Keratinocyte (primary cell): Measurements from ENCODE around the gene GKN1. TPM values are rescaled to one million over a fixed set of nuclear protein-coding genes. Genes with fewer than 3 reads are reported as not detected.

ENCODE experiments used
- DNase-seq: peaks from one replicate; pipeline ENCODE4 v3.0.0-alpha.2; 2011; ENCODE audit warnings: low read depth, missing footprints, low spot score
- FAIRE-seq: peaks from 2 replicates; lab custom pipeline; 2011; peaks lifted over from hg19 to GRCh38; lab: Jason Lieb, UNC
- H2AFZ ChIP-seq: 2 replicates; pipeline ENCODE4 v1.6.0; 2012; ENCODE audit warnings: low read length, control low read depth, inconsistent platforms; ENCODE audit not compliant: control insufficient read depth
- H3K27ac ChIP-seq: 2 replicates; pipeline ENCODE4 v1.5.1; 2011; ENCODE audit warnings: low read length; ENCODE audit not compliant: control insufficient read depth, insufficient read depth
- H3K27me3 ChIP-seq: 3 replicates; pipeline ENCODE4 v1.6.0; 2011; ENCODE audit warnings: low read length; ENCODE audit not compliant: control insufficient read depth, insufficient read depth; ENCODE audit errors: extremely low read depth
- H3K36me3 ChIP-seq, 2 experiments: 2 replicates in 1 of 2; 3 replicates in 1 of 2; pipeline ENCODE4 v1.5.1; 2011; ENCODE audit warnings: low read length in 2 of 2, mild to moderate bottlenecking in 1 of 2; ENCODE audit not compliant: control insufficient read depth in 2 of 2, insufficient read depth in 2 of 2; ENCODE audit errors: extremely low read depth in 1 of 2
- H3K4me1 ChIP-seq: 3 replicates; pipeline ENCODE4 v1.5.1; 2011; ENCODE audit warnings: low read length; ENCODE audit not compliant: control insufficient read depth, insufficient read depth; ENCODE audit errors: extremely low read depth
- H3K4me2 ChIP-seq: 3 replicates; pipeline ENCODE4 v1.6.0; 2011; ENCODE audit warnings: low read depth, low read length; ENCODE audit not compliant: control insufficient read depth, insufficient read depth; ENCODE audit errors: extremely low read depth
- H3K4me3 ChIP-seq, 3 experiments: fragments of 200-600 bp in 1 of 3; sonication (generic) in 1 of 3; 2 replicates in 2 of 3; 3 replicates in 1 of 3; pipeline ENCODE4 v1.5.1; 2011 to 2016; ENCODE audit warnings: low read length in 3 of 3, mild to moderate bottlenecking in 3 of 3, control low read depth in 2 of 3, inconsistent platforms in 1 of 3, low read depth in 1 of 3, mixed read lengths in 1 of 3, mixed run types in 1 of 3, moderate library complexity in 1 of 3; ENCODE audit not compliant: control insufficient read depth in 2 of 3, insufficient read depth in 2 of 3; ENCODE audit errors: extremely low read depth in 1 of 3
- H3K79me2 ChIP-seq: 2 replicates; pipeline ENCODE4 v1.6.0; 2012; ENCODE audit warnings: low read length; ENCODE audit not compliant: control insufficient read depth, insufficient read depth
- H3K9ac ChIP-seq: 3 replicates; pipeline ENCODE4 v1.6.0; 2011; ENCODE audit warnings: low read length; ENCODE audit not compliant: control insufficient read depth, insufficient read depth; ENCODE audit errors: extremely low read depth
- H3K9me1 ChIP-seq: 3 replicates; pipeline ENCODE4 v1.6.0; 2011; ENCODE audit warnings: low read length; ENCODE audit not compliant: control insufficient read depth, insufficient read depth; ENCODE audit errors: extremely low read depth
- H3K9me3 ChIP-seq: 2 replicates; pipeline ENCODE4 v1.5.1; 2012; ENCODE audit warnings: low read depth, low read length; ENCODE audit not compliant: control insufficient read depth
- H4K20me1 ChIP-seq: 3 replicates; pipeline ENCODE4 v1.6.0; 2011; ENCODE audit warnings: low read length; ENCODE audit not compliant: control insufficient read depth, insufficient read depth; ENCODE audit errors: extremely low read depth
- CTCF ChIP-seq, 3 experiments: IDR thresholded peaks in 1 of 3; conservative IDR thresholded peaks in 1 of 3; optimal IDR thresholded peaks in 1 of 3; 2 replicates in 2 of 3; 3 replicates in 1 of 3; pipeline versions ENCODE3 to v1.5.1; 2011; ENCODE audit warnings: low read length in 3 of 3, mild to moderate bottlenecking in 3 of 3, moderate library complexity in 2 of 3, control low read depth in 1 of 3, inconsistent platforms in 1 of 3; ENCODE audit not compliant: insufficient read depth in 2 of 3; ENCODE audit errors: extremely low read depth in 1 of 3
- EZH2 ChIP-seq: IDR thresholded peaks from one replicate; pipeline ENCODE4 v1.6.1; 2012; ENCODE audit warnings: inconsistent platforms, mild to moderate bottlenecking, low read length, moderate library complexity
- dilution Hi-C: fragments of 300-500 bp; cut with MboI; formaldehyde crosslinking; loops from one replicate; pipeline ENCODE4 v1.7.0; 2020; ENCODE audit warnings: low sequenced_read_pairs; ENCODE audit not compliant: extremely low pct_ligation_motif_present
- polyA plus RNA-seq, 5 experiments: library from polyadenylated mRNA; depleted of rRNA in 3 of 5; stranded (reverse) in 3 of 5; stranded (forward) in 1 of 5; unstranded in 1 of 5; fragments of >200 nt; gene quantifications; 1 replicate in 1 of 5; 2 replicates in 3 of 5; 3 replicates in 1 of 5; pipeline versions ENCODE4 v1.2.1 to v1.2.3, GENCODE V29; 2011 to 2012; ENCODE audit warnings: missing spikeins in 2 of 5, low read depth in 1 of 5, low replicate concordance in 1 of 5

The GKN1 gene
- polyA plus RNA-seq, 1 donor (not counting 4 experiments of a cell fraction or from before 2014, with no cell fraction given) = 0.49 TPM

- Histone ChIP-seq H3K4me1 (no peaks in the 10 kb centered on the region), H2AFZ (no peak overlapping the region), H3K9ac (no peak overlapping the region), H4K20me1 (no peaks in the 10 kb centered on the region), H3K36me3 (no peaks in the 10 kb centered on the region), H3K4me3 (no peak overlapping the region), H3K27me3 (no peaks in the 10 kb centered on the region), H3K9me1 (no peaks in the 10 kb centered on the region), H3K4me2 (no peak overlapping the region), H3K27ac (no peak overlapping the region), H3K9me3 (no peaks in the 10 kb centered on the region), H3K79me2 (no peaks in the 10 kb centered on the region)
- FAIRE-seq = no peak
- dilution Hi-C loops = no loop called here
- DNase-seq = no peak
- TF ChIP-seq CTCF (optimal IDR thresholded peaks at IDR 0.05 in 1 of 3, IDR thresholded peaks at IDR 0.05 in 1 of 3, conservative IDR thresholded peaks at IDR 0.05 in 1 of 3; ENCODE audit: extremely low read depth in 1 of 3, insufficient read depth in 2 of 3, low read length in 3 of 3) (no peak), EZH2 (no peak)
These were observed 12.6 kb downstream of the GKN1 start for GRCh38 chr2:68987021-68987503.

GRCh38 chr2:68989035-68989434 lies 14.6 kb downstream of the GKN1 start:
- Histone ChIP-seq H3K4me3 (no peak overlapping the region), H3K9me3 (no peaks in the 10 kb centered on the region), H3K27ac (no peak overlapping the region), H3K9me1 (no peaks in the 10 kb centered on the region), H3K4me2 (no peak overlapping the region), H3K9ac (no peak overlapping the region), H3K79me2 (no peaks in the 10 kb centered on the region), H4K20me1 (no peaks in the 10 kb centered on the region), H2AFZ (no peak overlapping the region), H3K36me3 (no peaks in the 10 kb centered on the region), H3K27me3 (no peaks in the 10 kb centered on the region), H3K4me1 (no peaks in the 10 kb centered on the region)
- TF ChIP-seq CTCF (optimal IDR thresholded peaks at IDR 0.05 in 1 of 3, IDR thresholded peaks at IDR 0.05 in 1 of 3, conservative IDR thresholded peaks at IDR 0.05 in 1 of 3; ENCODE audit: extremely low read depth in 1 of 3, insufficient read depth in 2 of 3, low read length in 3 of 3) (no peak), EZH2 (no peak)
- FAIRE-seq (no peak), DNase-seq (no peak)
- dilution Hi-C loops = no loop called here
